H1 (cell line): Measurements from ENCODE around the gene SPATA19. TPM values are rescaled to one million over a fixed set of nuclear protein-coding genes. Genes with fewer than 3 reads are reported as not detected.

Experiments used
- CTCF ChIA-PET: fragments of 300-600 bp; sonication (Branson Sonifier 250); formaldehyde crosslinking; loops from one replicate; lab custom pipeline; 2021; ENCODE audit not compliant: partially characterized antibody; lab: Charles Lee
- POLR2A ChIA-PET: fragments of 300-600 bp; sonication (Branson Sonifier 250); formaldehyde crosslinking; loops from one replicate; lab custom pipeline; 2021; ENCODE audit warnings: inconsistent platforms; ENCODE audit not compliant: partially characterized antibody; lab: Charles Lee
- DNase-seq, 2 experiments: peaks; one replicate each; pipeline versions ENCODE4 v3.0.0 to v3.0.0-alpha.2; 2010 to 2022; ENCODE audit warnings: low spot score in 2 of 2, low read depth in 1 of 2, mixed read lengths in 1 of 2
- FAIRE-seq: peaks from 2 replicates; lab custom pipeline; 2011; peaks lifted over from hg19 to GRCh38; lab: Jason Lieb, UNC
- H2AFZ ChIP-seq: 2 replicates; pipeline ENCODE4 v1.8.1; 2012; ENCODE audit warnings: low read length, inconsistent platforms
- H2AK5ac ChIP-seq: 2 replicates; pipeline ENCODE4 v1.6.1; 2013; ENCODE audit warnings: low read depth, low read length
- H2BK120ac ChIP-seq: replicated peaks from 2 replicates; pipeline ENCODE3; 2013; ENCODE audit warnings: low read depth, low read length, inconsistent platforms
- H2BK12ac ChIP-seq: 2 replicates; pipeline ENCODE4 v1.6.1; 2013; ENCODE audit warnings: low read depth, low read length
- H2BK15ac ChIP-seq: 2 replicates; pipeline ENCODE4 v1.6.1; 2013; ENCODE audit warnings: low read length
- H2BK20ac ChIP-seq: 2 replicates; pipeline ENCODE4 v1.6.1; 2013; ENCODE audit warnings: low read length
- H2BK5ac ChIP-seq: 2 replicates; pipeline ENCODE4 v1.6.1; 2013; ENCODE audit warnings: low read depth, low read length
- H3K14ac ChIP-seq: 2 replicates; pipeline ENCODE4 v1.6.1; 2013; ENCODE audit warnings: inconsistent platforms; ENCODE audit not compliant: insufficient read length
- H3K18ac ChIP-seq: 2 replicates; pipeline ENCODE4 v1.6.1; 2013; ENCODE audit warnings: low read length; ENCODE audit errors: extremely low read depth
- H3K23ac ChIP-seq: 2 replicates; pipeline ENCODE4 v1.6.1; 2013; ENCODE audit warnings: inconsistent platforms; ENCODE audit not compliant: insufficient read length
- H3K23me2 ChIP-seq: 2 replicates; pipeline ENCODE4 v1.6.1; 2013; ENCODE audit warnings: low read depth, low read length
- H3K27ac ChIP-seq: 2 replicates; pipeline ENCODE4 v1.6.1; 2011; ENCODE audit warnings: low read depth, low read length, inconsistent platforms
- H3K27me3 ChIP-seq, 4 experiments: replicated peaks in 1 of 4; 1 replicate in 1 of 4; 2 replicates in 3 of 4; pipeline versions ENCODE4 v1.6.1 to v1.8.1; 2011 to 2013; ENCODE audit warnings: low read length in 3 of 4, mild to moderate bottlenecking in 3 of 4, inconsistent platforms in 2 of 4, mixed read lengths in 2 of 4, moderate library complexity in 1 of 4; ENCODE audit not compliant: control insufficient read depth in 3 of 4, insufficient read depth in 3 of 4; ENCODE audit errors: extremely low read depth in 1 of 4
- H3K36me3 ChIP-seq, 4 experiments: 2 replicates each; pipeline versions ENCODE4 v1.6.1 to v1.8.1; 2011 to 2013; ENCODE audit warnings: mild to moderate bottlenecking in 4 of 4, low read length in 3 of 4, moderate library complexity in 2 of 4, control low read depth in 1 of 4, inconsistent platforms in 1 of 4; ENCODE audit not compliant: insufficient read depth in 4 of 4, control insufficient read depth in 2 of 4
- H3K4ac ChIP-seq: replicated peaks from 2 replicates; pipeline ENCODE3; 2013; ENCODE audit warnings: low read length, low read depth, mixed read lengths, inconsistent platforms; ENCODE audit not compliant: insufficient read length
- H3K4me1 ChIP-seq, 4 experiments: replicated peaks in 1 of 4; 1 replicate in 1 of 4; 2 replicates in 3 of 4; pipeline versions ENCODE4 v1.6.1 to v1.8.1; 2011 to 2013; ENCODE audit warnings: low read length in 3 of 4, inconsistent platforms in 2 of 4, mixed read lengths in 1 of 4; ENCODE audit not compliant: insufficient read depth in 4 of 4, control insufficient read depth in 3 of 4
- H3K4me2 ChIP-seq, 2 experiments: 2 replicates each; pipeline versions ENCODE4 v1.6.1 to v1.8.1; 2011 to 2013; ENCODE audit warnings: low read depth in 2 of 2, low read length in 2 of 2, control low read depth in 1 of 2, inconsistent platforms in 1 of 2, mild to moderate bottlenecking in 1 of 2; ENCODE audit not compliant: insufficient read depth in 1 of 2
- H3K4me3 ChIP-seq, 4 experiments: fragments of 200-600, 300-600 bp in 1 of 4; sonication (generic), shearing (Covaris generic), sonication (Bioruptor Twin) in 1 of 4; 2 replicates each; pipeline versions ENCODE4 v1.5.1 to v1.8.1; 2011 to 2016; ENCODE audit warnings: low read length in 4 of 4, low read depth in 3 of 4, control low read depth in 2 of 4, inconsistent platforms in 2 of 4, mild to moderate bottlenecking in 2 of 4, mixed read lengths in 1 of 4, moderate library complexity in 1 of 4; ENCODE audit not compliant: insufficient read depth in 2 of 4; ENCODE audit errors: extremely low read depth in 1 of 4
- H3K56ac ChIP-seq: replicated peaks from 2 replicates; pipeline ENCODE3; 2013; ENCODE audit warnings: low read depth, mild to moderate bottlenecking, mixed read lengths, low read length, inconsistent platforms; ENCODE audit not compliant: insufficient read length
- H3K79me1 ChIP-seq: 2 replicates; pipeline ENCODE4 v1.6.1; 2013; ENCODE audit warnings: low read depth, low read length, control low read depth
- H3K79me2 ChIP-seq, 2 experiments: 2 replicates each; pipeline versions ENCODE4 v1.6.1 to v1.8.1; 2012 to 2013; ENCODE audit warnings: low read length in 2 of 2, mild to moderate bottlenecking in 2 of 2, inconsistent platforms in 1 of 2; ENCODE audit not compliant: insufficient read depth in 2 of 2, control insufficient read depth in 1 of 2
- H3K9ac ChIP-seq, 4 experiments: replicated peaks in 1 of 4; 1 replicate in 1 of 4; 2 replicates in 3 of 4; pipeline versions ENCODE4 v1.6.1 to v1.8.1; 2011 to 2013; ENCODE audit warnings: low read depth in 3 of 4, low read length in 3 of 4, control low read depth in 2 of 4, mild to moderate bottlenecking in 2 of 4, moderate library complexity in 2 of 4, inconsistent platforms in 1 of 4; ENCODE audit errors: extremely low read depth in 1 of 4
- H3K9me3 ChIP-seq, 2 experiments: 2 replicates each; pipeline versions ENCODE4 v1.6.1 to v1.8.1; 2012 to 2013; ENCODE audit warnings: mild to moderate bottlenecking in 2 of 2, moderate library complexity in 2 of 2, control low read depth in 1 of 2, inconsistent platforms in 1 of 2, low read depth in 1 of 2, low read length in 1 of 2, mixed read lengths in 1 of 2; ENCODE audit not compliant: insufficient read depth in 2 of 2
- H4K20me1 ChIP-seq, 2 experiments: replicated peaks in 1 of 2; 2 replicates each; pipeline versions ENCODE3 to v1.8.1; 2011 to 2013; ENCODE audit warnings: inconsistent platforms in 2 of 2, low read length in 2 of 2, mild to moderate bottlenecking in 1 of 2; ENCODE audit not compliant: insufficient read depth in 2 of 2, control insufficient read depth in 1 of 2
- H4K5ac ChIP-seq: 2 replicates; pipeline ENCODE4 v1.6.1; 2013; ENCODE audit warnings: low read length, low read depth, mixed read lengths, inconsistent platforms; ENCODE audit not compliant: insufficient read length
- H4K8ac ChIP-seq: 2 replicates; pipeline ENCODE4 v1.8.0; 2013; ENCODE audit warnings: mild to moderate bottlenecking, moderate library complexity, low read length, inconsistent platforms; ENCODE audit not compliant: insufficient read depth; ENCODE audit errors: extremely low read depth
- H4K91ac ChIP-seq: replicated peaks from 2 replicates; pipeline ENCODE3; 2013; ENCODE audit warnings: low read length, mixed read lengths, inconsistent platforms; ENCODE audit not compliant: insufficient read length
- BCL11A ChIP-seq, 2 experiments: IDR thresholded peaks; one replicate each; pipeline ENCODE4 v1.6.1; 2011; ENCODE audit warnings: low read depth in 2 of 2, low read length in 2 of 2, mild to moderate bottlenecking in 2 of 2
- RAD21 ChIP-seq, 2 experiments: IDR thresholded peaks in 1 of 2; conservative IDR thresholded peaks in 1 of 2; 2 replicates each; pipeline ENCODE4 v1.6.1; 2011; ENCODE audit warnings: low read depth in 2 of 2, low read length in 2 of 2, improper control_type of control experiment in 1 of 2, inconsistent platforms in 1 of 2, mild to moderate bottlenecking in 1 of 2, moderate library complexity in 1 of 2
- WGBS, 2 experiments: shearing (Covaris generic) in 1 of 2; methylation state at CpG; one replicate each; pipeline versions ENCODE4 v1.1.6 to v1.1.7; 2013 to 2015; ENCODE audit warnings: low lambda C conversion rate in 2 of 2, mixed read lengths in 2 of 2, inconsistent platforms in 1 of 2, low coverage in 1 of 2, missing lambda C conversion rate in 1 of 2; ENCODE audit not compliant: insufficient replicate concordance in 2 of 2, insufficient coverage in 1 of 2, insufficient read length in 1 of 2; ENCODE audit errors: extremely low coverage in 1 of 2, missing lambda C conversion rate in 1 of 2; 5-methylcytosine and 5-hydroxymethylcytosine counted together
- polyA plus RNA-seq, 7 experiments: library from polyadenylated mRNA; depleted of rRNA in 3 of 7; stranded (reverse) in 5 of 7; unstranded in 2 of 7; fragments of >200 nt in 5 of 7; fragments of 200-250 nt in 2 of 7; gene quantifications; 1 replicate in 5 of 7; 2 replicates in 1 of 7; 4 replicates in 1 of 7; pipeline versions ENCODE4 v1.2.1 to v1.2.3, GENCODE V29; 2011 to 2013; ENCODE audit warnings: missing spikeins in 2 of 7, mixed read lengths in 2 of 7
- total RNA-seq: library from RNA; stranded (reverse); fragmentation: NEBNext Ultra II Directional; extraction: Animal tissue kit (Norgen Biotek cat#: 25700); gene quantifications from 2 replicates; pipeline ENCODE4 v1.2.1, GENCODE V29; 2021

Gene SPATA19
- total and polyA plus RNA-seq, 2 of the 8 experiments (the other 6 are each of a cell fraction or from before 2014, with no cell fraction given): not detected

- no peak overlapping the region for H2AK5ac ChIP-seq
- no peak overlapping the region for H4K5ac ChIP-seq
- no peak overlapping the region for H4K8ac ChIP-seq
- no peak overlapping the region for H2BK15ac ChIP-seq
- H3K9me3 ChIP-seq: no peaks in the 10 kb centered on the region; a peak in 1 of 4 replicates
- H3K36me3 ChIP-seq: no peaks in the 10 kb centered on the region
- no peaks in the 10 kb centered on the region for H4K20me1 ChIP-seq
- FAIRE-seq (no peak), DNase-seq (no peak)
- TF ChIP-seq BCL11A (IDR thresholded peaks at IDR 0.05; ENCODE audit: low read depth in 2 of 2, low read length in 2 of 2) (no peak), RAD21 (IDR thresholded peaks at IDR 0.05 in 1 of 2, conservative IDR thresholded peaks at IDR 0.05 in 1 of 2; ENCODE audit: low read depth in 2 of 2, low read length in 2 of 2) (no peak)
- H3K14ac ChIP-seq: no peak overlapping the region
- WGBS, 2 experiments: 87% methylated on average over 5 of the region's 5 CpGs; no CpG with 5 or more reads in 1 of the 2 experiments
- no peak overlapping the region for H3K27ac ChIP-seq
- H3K4ac ChIP-seq: no peak overlapping the region
- no peak overlapping the region for H2BK120ac ChIP-seq
- H2AFZ ChIP-seq: no peak overlapping the region
- no peak overlapping the region for H3K4me2 ChIP-seq
- POLR2A ChIA-PET: no interaction called here
- H3K23ac ChIP-seq: no peak overlapping the region
- H2BK20ac ChIP-seq: no peak overlapping the region
- no peaks in the 10 kb centered on the region for H3K4me1 ChIP-seq
- H3K4me3 ChIP-seq: no peak overlapping the region
- H2BK12ac ChIP-seq: no peak overlapping the region
- no peaks in the 10 kb centered on the region; a peak in 2 of 7 replicates for H3K27me3 ChIP-seq
- no peak overlapping the region for H3K9ac ChIP-seq
- no peak overlapping the region for H4K91ac ChIP-seq
- H3K79me2 ChIP-seq: no peaks in the 10 kb centered on the region
- no peaks in the 10 kb centered on the region for H3K23me2 ChIP-seq
- H3K79me1 ChIP-seq: no peaks in the 10 kb centered on the region
- H3K18ac ChIP-seq: no peak overlapping the region
- CTCF ChIA-PET: no interaction called here
- no peak overlapping the region for H2BK5ac ChIP-seq
- no peak overlapping the region for H3K56ac ChIP-seq
These were observed 42.5 kb upstream of the SPATA19 start for GRCh38 chr11:133887692-133888332.
